ENCODE results near the gene INPP4A.
"Not testable (repeated sequence)": the region's sequence is repeated elsewhere in the genome, so short reads cannot be mapped to it uniquely, and the experiment has no call there.

INPP4A gene

DNA sequence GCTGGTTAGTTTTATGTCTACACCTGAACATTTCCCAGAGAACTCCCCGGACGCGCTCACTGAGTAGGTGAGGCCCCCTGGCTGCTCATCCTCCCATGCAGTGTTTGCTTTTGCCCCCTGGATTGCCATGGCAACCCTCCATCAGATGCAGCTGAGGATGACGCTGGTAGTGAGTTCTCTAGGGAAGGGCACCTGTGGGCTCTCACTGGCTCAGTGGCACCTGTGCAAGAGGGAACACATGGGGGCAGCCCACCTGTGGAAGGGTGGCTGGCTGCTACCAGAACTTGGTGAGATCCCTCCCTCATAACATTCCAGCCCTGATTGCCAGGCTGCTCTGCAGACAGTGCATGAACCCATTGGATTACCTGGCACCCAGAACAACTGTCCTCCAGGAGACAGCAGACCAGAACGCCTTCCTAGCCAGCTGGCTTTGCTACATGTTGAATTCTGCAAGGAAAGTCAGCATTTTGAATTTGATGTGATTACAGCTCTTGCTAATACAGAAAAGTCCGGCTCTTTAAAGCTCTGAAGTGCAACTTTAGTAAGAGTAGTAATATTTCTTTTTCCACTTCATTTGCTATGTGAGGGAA, 142.0 kb downstream of the INPP4A start:
- DNase-seq (ENCODE audit: low spot score), result no peak

DNA sequence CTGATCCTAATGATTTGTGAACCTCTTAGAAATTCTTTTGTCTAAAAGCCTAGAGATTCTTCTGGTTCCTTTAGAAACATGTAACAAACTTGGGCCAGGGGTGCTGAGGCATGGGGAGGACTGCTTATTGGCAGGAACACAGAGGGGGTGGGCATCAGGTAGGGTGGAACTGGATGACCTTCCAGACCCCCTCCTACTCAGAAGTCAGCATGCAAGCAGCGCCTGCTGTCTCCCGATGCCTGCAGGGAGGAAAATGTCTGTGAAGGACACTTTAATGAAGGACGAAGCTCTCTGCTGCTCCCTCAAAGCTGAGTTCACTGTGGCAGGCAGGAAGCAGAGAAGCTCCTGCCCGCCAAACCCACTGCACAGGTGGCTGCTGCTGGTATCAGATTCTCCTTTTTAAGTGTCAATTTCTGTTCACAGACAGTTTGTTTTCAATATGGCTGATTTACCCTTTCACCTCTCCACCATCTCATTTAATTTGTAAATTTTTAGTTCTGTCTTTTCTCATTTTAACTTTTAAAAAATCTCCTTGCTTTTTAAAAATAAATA, 144.3 kb downstream of the INPP4A start:
- no peak for DNase-seq (ENCODE audit: low spot score)

DNA sequence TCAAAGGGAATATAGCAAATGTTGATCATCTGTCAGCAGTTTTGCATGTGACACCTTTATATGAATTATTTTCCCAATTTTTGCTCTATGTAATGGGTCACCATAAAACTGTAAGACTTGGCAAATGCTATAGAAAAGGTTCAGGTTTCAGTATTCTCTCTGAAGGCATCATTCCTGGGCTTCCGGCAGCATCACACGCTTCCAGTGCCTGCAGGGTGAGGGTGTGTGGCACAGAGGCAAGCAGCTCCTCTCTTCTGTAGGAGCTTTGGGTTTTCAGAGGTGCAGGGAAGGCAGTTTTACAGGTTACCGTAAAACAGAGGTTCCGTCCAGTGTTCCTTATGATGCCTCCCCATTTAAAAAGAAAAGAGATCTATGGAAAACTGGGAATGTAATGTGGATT, 144.8 kb downstream of the INPP4A start:
- no peak for DNase-seq (ENCODE audit: low spot score)

DNA sequence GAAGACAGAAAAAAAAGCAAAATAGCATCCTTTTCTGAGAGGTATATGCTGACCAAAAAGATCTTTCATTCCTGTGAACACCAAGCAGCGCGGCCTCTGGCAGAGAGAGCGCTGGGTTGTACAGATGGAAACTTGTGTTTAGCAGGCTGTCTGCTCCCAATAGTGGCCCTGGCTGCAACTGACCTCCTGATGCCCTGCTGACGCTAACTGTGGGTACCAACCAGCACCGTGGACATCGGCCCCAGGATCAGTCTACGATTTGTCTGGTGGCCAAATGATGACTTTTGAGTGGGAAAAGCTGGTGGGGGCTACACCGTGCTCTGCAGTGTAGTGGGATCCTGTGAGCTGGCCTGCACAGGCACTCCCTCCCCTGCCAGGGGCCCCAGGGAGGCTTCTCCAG, 147.9 kb downstream of the INPP4A start:
- DNase-seq (ENCODE audit: low spot score), result no peak

DNA sequence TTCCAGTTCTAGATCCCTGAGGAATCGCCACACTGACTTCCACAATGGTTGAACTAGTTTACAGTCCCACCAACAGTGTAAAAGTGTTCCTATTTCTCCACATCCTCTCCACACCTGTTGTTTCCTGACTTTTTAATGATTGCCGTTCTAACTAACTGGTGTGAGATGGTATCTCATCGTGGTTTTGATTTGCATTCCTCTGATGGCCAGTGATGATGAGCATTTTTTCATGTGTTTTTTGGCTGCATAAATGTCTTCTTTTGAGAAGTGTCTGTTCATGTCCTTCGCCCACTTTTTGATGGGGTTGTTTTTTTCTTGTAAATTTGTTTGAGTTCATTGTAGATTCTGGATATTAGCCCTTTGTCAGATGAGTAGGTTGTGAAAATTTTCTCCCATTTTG, 150.0 kb downstream of the INPP4A start:
- not testable (repeated sequence) for DNase-seq (ENCODE audit: low spot score)

GRCh38 chr2:98598781-98599428, 154.2 kb downstream of the INPP4A start:
- no peak for DNase-seq (ENCODE audit: low spot score)

GRCh38 chr2:98601532-98602132, 157.0 kb downstream of the INPP4A start:
- DNase-seq (ENCODE audit: low spot score), result peak; percentile 73

DNA sequence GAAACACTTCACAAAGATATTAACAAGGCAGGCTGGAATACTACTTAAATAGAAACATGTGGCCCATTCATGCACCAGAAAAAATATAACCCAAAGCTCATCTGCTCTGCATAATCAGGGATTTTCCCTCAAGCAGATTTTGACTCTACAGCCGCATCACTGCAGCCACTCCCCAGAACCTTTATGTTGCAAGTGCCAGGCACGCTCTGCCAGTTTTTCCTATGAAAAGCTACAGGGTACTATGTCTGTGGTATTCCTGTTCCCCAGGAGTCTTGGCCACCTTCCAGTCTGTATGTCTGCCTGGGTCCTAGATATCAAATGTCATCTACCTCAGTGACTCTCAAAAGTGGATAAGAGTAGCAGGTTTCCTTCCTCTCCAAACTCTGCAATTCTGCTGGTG, 159.9 kb downstream of the INPP4A start:
- no peak for DNase-seq (ENCODE audit: low spot score)

DNA sequence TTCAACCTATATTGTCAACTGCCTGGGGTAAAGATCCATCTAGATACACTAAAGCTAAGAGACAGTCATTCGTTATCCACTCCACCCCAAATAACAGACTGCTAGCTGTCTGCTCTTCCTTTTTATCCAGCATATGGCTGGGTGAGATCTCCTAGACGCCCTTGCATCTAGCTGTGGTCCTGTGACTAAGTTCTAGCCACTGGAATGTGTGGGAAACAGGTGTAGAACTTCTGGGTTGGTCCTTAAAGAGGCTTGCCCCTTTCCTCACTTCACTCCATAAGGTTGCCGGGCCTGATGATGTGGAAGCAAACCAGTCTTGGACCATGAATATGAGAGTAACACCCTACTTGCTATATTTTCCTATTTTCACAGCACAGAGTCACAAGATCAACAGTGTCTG, 160.4 kb downstream of the INPP4A start:
- no peak for DNase-seq (ENCODE audit: low spot score)

- DNase-seq (ENCODE audit: low spot score), result no peak
These were observed 161.8 kb downstream of the INPP4A start for GRCh38 chr2:98606431-98606830.

- DNase-seq (ENCODE audit: low spot score), result no peak
These were observed 162.4 kb downstream of the INPP4A start for GRCh38 chr2:98607104-98607503.

GRCh38 chr2:98607741-98608115, 163.1 kb downstream of the INPP4A start:
- DNase-seq (ENCODE audit: low spot score), result peak; percentile 56

GRCh38 chr2:98608116-98608961, 163.7 kb downstream of the INPP4A start, which contains the start of the genes COA5 and UNC50:
COA5 (minus strand) TSS chr2:98608512; CDS start chr2:98608405, 107 bp downstream.
UNC50 (plus strand) TSS chr2:98608589; CDS start chr2:98609760, 1,171 bp downstream.
- DNase-seq (ENCODE audit: low spot score), result peak; percentile 95

DNA sequence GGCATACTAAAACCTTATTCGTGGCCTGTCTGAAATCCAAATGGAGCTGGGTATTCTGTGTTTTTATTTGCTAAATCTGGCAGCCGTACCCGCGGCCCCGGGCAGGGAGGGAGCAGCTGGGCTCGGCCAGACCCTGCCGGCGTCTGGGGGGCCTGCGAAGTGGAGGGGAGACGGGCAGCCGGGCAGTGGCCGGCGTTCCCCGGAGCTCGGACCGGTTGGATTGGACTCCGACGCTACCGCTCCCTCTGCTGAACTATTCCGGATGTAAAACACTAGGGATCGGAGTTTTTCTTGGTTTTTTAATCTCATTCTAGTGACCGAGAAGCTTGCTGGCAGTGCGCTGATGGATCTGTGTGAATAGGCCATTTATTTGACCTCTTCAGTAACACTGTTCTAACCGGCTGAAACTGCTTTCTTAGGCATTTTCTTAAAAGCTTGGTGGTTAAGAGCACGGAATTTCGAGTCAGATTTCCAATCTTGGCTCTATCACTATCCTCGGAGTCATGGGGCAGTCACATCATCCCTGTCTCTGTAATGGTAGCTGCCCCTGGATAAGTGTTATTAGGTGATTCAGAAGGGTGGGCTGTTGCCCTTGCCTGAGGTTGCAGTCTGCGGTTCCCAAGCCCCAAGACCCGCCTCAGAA, 164.4 kb downstream of the INPP4A start:
- DNase-seq (ENCODE audit: low spot score), result peak; percentile 43

DNA sequence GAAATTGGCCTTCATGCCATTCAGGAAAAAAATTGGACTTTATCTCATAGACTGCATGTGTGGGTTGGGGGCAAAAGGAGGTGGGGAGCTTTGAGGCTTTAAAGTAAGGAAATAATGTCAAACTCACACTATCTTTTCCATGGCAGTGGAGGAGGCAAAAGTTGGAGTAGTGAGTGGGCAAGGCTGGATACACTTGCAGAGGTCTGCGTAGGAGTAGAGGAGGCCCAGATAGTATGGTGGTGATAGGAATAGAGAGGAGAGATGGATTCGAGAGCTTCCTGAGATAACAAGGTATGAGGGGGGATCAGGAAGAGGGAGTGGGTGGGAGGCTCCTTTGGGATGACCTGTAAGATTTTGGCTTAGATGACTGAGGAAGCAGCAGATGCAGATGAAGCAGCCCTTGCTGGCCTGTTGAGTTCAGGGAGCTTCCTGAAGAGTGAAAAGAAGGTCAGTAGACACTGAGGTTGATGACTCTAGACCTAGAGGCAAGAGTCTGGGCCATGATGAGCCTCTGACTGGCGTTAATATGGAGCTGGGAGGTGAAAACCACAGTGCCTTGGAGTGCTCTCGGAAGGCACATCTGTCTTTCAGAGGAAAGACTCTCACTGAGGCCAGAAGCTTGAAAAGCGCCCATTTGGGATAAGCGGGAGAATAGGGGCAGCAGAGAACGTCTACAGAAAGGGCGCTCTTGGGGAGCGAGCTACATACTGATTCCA, 169.5 kb downstream of the INPP4A start:
- DNase-seq (ENCODE audit: low spot score), result no peak

DNA sequence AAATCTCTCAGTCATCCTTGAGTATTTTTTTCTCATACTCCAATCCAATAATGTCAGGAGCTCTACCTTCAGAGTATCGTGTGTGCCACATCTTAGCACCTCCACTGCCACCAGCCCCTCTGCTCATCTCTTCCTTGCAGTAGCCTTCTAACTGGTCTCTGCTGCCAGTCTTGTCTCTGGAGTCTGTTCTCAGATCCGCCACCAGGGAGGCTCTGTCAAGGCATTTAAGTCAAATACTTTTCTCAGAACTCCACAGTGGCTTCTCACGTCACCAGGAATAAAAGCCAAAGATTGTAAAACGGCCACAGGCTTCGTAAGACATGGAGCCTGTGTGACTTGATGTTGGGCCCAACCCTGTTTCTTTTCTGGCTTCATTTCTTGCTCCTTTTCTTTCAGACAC, 170.8 kb downstream of the INPP4A start:
- DNase-seq (ENCODE audit: low spot score), result no peak

GRCh38 chr2:98617149-98617548, 172.5 kb downstream of the INPP4A start:
- no peak for DNase-seq (ENCODE audit: low spot score)

GRCh38 chr2:98623657-98624056, 179.0 kb downstream of the INPP4A start:
- DNase-seq (ENCODE audit: low spot score), result no peak

DNA sequence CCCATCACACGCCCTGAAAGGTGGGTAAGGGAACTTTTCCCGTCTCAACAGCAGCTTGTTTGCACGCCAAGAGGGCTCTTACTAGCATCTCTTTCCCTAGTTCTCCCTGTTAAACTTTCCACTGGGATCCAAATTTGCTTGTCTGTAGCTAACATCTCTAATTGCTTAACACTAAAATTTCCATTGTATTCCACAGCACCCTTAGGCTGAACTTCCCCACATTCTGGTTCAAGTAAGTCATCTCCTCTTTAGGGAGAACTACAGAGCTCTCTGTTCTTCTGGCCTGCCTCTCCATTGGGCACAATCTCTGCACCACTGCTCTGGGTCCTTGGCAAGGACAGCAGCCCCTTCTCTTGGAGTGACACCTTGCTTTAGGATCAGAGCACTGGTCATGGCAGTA, 187.7 kb downstream of the INPP4A start:
- DNase-seq (ENCODE audit: low spot score), result no peak

- no peak for DNase-seq (ENCODE audit: low spot score)
These were observed 189.9 kb downstream of the INPP4A start for GRCh38 chr2:98634406-98635092.

Data from HuH-7.5 (cell line).